Psoas muscle (tissue), 8 donors: ENCODE data around the gene TNFAIP2. TPM values are rescaled to one million over a fixed set of nuclear protein-coding genes. Genes with fewer than 3 reads are reported as not detected.

Experiments used
- ATAC-seq, 4 donors: fragments of 200-7000 bp; cut with Tn5 transposase; one replicate each; pipeline ENCODE4 v1.9.1; 2020; ENCODE audit warnings: moderate library complexity in 3 of 4, mild to moderate bottlenecking in 2 of 4
- DNase-seq, 2 donors: peaks; one replicate each; pipeline ENCODE4 v3.0.0-alpha.2; 2020
- H3K27ac ChIP-seq: fragments of 200-600 bp; one replicate; pipeline ENCODE4 v1.8.0; 2022
- H3K27me3 ChIP-seq, 3 donors: fragments of 200-600 bp in 1 of 3; one replicate each; pipeline versions ENCODE4 v1.6.1 to v1.8.0; 2013 to 2022; ENCODE audit warnings: low read length in 2 of 3, mild to moderate bottlenecking in 2 of 3, moderate library complexity in 1 of 3; ENCODE audit not compliant: insufficient read depth in 3 of 3
- H3K36me3 ChIP-seq, 2 donors: fragments of 200-600 bp in 1 of 2; one replicate each; pipeline versions ENCODE4 v1.6.1 to v1.8.0; 2013 to 2022; ENCODE audit warnings: low read depth in 1 of 2, mild to moderate bottlenecking in 1 of 2, moderate library complexity in 1 of 2; ENCODE audit not compliant: insufficient read depth in 1 of 2
- H3K4me1 ChIP-seq: fragments of 200-600 bp; one replicate; pipeline ENCODE4 v1.8.0; 2022
- H3K4me3 ChIP-seq: fragments of 200-600 bp; one replicate; pipeline ENCODE4 v1.8.0; 2022; ENCODE audit warnings: mild to moderate bottlenecking
- H3K9me3 ChIP-seq: fragments of 200-600 bp; one replicate; pipeline ENCODE4 v1.8.0; 2022
- CTCF ChIP-seq: fragments of 200-600 bp; IDR thresholded peaks from one replicate; pipeline ENCODE4 v1.8.0; 2022; ENCODE audit warnings: antibody characterized with exemption
- WGBS, 3 donors: extraction: QIAGEN DNeasy Blood & Tissue Kit; methylation state at CpG; one replicate each; pipeline versions ENCODE4 v1.1.6 to v1.1.7; 2013; 5-methylcytosine and 5-hydroxymethylcytosine counted together
- intact Hi-C, 2 donors: fragments of 100-400 bp; cut with DNase I; formaldehyde crosslinking; loops; one replicate each; pipeline versions ENCODE4 v1.11.0 to v1.14.2; 2022
- polyA plus RNA-seq, 3 donors: library from polyadenylated mRNA; stranded (reverse); fragments of 200-250 nt; gene quantifications; one replicate each; pipeline ENCODE4 v1.2.3, GENCODE V29; 2013
- total RNA-seq, 4 donors: library from RNA; stranded (reverse); fragmentation: NEBNext Ultra II Directional in 2 of 4; extraction: Animal tissue kit (Norgen Biotek cat#: 25700) in 2 of 4; gene quantifications; one replicate each; pipeline versions ENCODE4 v1.2.1 to v1.2.4, GENCODE V29; 2021 to 2023
- donor health status: healthy with polysubstance abuse.
- donor health status: DM: no; HTN: no; CAD: no; lungs with moderate emphysema.
- donor health status: Bipolar disorder and iron deficiency.
- donor health status: healthy.
- donor health status: DM: yes; HTN: yes; CAD: no.
- donor health status: DM: no; HTN: no; CAD: no.
- donor health status: DM: no; HTN: no; CAD: no.
- donor health status: DM: yes; HTN: yes; CAD: no.

TNFAIP2 gene
- total and polyA plus RNA-seq, 7 donors: 25.7 to 146 (median 39.9) TPM

- Histone ChIP-seq H3K4me3 (no peak overlapping the region), H3K27me3 (no peaks in the 10 kb centered on the region), H3K36me3 (peaks cover 3 to 74% of the 10 kb centered on the region in 2 donors), H3K4me1 (peaks cover 30% of the 10 kb centered on the region), H3K27ac (no peak overlapping the region), H3K9me3 (no peaks in the 10 kb centered on the region)
- ATAC-seq: no peak
- 80 to 89% (median 80%) methylated on average over 39 of the region's 39 CpGs for WGBS, 3 donors
- no peak for TF ChIP-seq CTCF
- intact Hi-C loops: no loop called here
- DNase-seq: no peak
These were observed 9.3 kb downstream of the TNFAIP2 start for GRCh38 chr14:103132381-103133209.

- 82 to 88% (median 84%) methylated on average over 22 to 25 of the region's 25 CpGs for WGBS, 3 donors
- ATAC-seq: no peak
- H3K36me3 ChIP-seq: peaks cover 3 to 69% of the 10 kb centered on the region in 2 donors
- no peak for TF ChIP-seq CTCF
- H3K4me1 ChIP-seq: peaks cover 21% of the 10 kb centered on the region
- intact Hi-C loops: no loop called here
- DNase-seq: no peak
- no peaks in the 10 kb centered on the region for H3K27me3 ChIP-seq
- no peak overlapping the region for H3K27ac ChIP-seq
- no peak overlapping the region for H3K4me3 ChIP-seq
- H3K9me3 ChIP-seq: no peaks in the 10 kb centered on the region
These were observed 10.2 kb downstream of the TNFAIP2 start for GRCh38 chr14:103133210-103134140.

- ATAC-seq (no peak), DNase-seq (no peak)
- H3K27ac ChIP-seq: no peak overlapping the region
- WGBS, 3 donors: 40 to 73% (median 65%) methylated on average over 2 of the region's 2 CpGs
- H3K27me3 ChIP-seq: no peaks in the 10 kb centered on the region
- no peak overlapping the region for H3K4me3 ChIP-seq
- intact Hi-C loops: no loop called here
- no peaks in the 10 kb centered on the region for H3K9me3 ChIP-seq
- no peak for TF ChIP-seq CTCF
- peaks cover 3 to 69% of the 10 kb centered on the region in 2 donors for H3K36me3 ChIP-seq
- peaks cover 16% of the 10 kb centered on the region for H3K4me1 ChIP-seq
These were observed 11.1 kb downstream of the TNFAIP2 start for GRCh38 chr14:103134405-103134804.

GRCh38 chr14:103134919-103135318 is 11.7 kb downstream of the TNFAIP2 start:
- Histone ChIP-seq H3K9me3 (no peaks in the 10 kb centered on the region), H3K36me3 (peaks cover 3 to 64% of the 10 kb centered on the region in 2 donors), H3K4me1 (peaks cover 16% of the 10 kb centered on the region), H3K27me3 (no peaks in the 10 kb centered on the region), H3K27ac (peak overlapping the region; percentile 86), H3K4me3 (no peak overlapping the region)
- TF ChIP-seq CTCF: no peak
- WGBS, 3 donors: 83 to 93% (median 89%) methylated on average over 14 of the region's 14 CpGs
- DNase-seq: no peak
- no peak for ATAC-seq
- intact Hi-C loops: no loop called here
